ENCODE data around the gene ATP9B. TPM values are rescaled to one million over a fixed set of nuclear protein-coding genes. Genes with fewer than 3 reads are reported as not detected.

The ATP9B gene
- total RNA-seq, 2 donors from 2014 or later, result 29.1 to 38.1 TPM

- Mint-ChIP-seq H3K27me3 (ENCODE audit: insufficient read depth) (no peaks in the 10 kb centered on the region), H3K9me3 (no peaks in the 10 kb centered on the region), H3K4me3 (no peak overlapping the region), H3K36me3 (ENCODE audit: low read depth) (peaks cover 26% of the 10 kb centered on the region), H3K27ac (no peak overlapping the region), H3K4me1 (no peaks in the 10 kb centered on the region)
- H3K27ac ChIP-seq (ENCODE audit: low read depth, low read length), result no peak overlapping the region
- no peaks in the 10 kb centered on the region for H3K27me3 ChIP-seq (ENCODE audit: control insufficient read depth, insufficient read depth, low read length, poor library complexity, severe bottlenecking)
- TF ChIP-seq CTCF (conservative IDR thresholded peaks at IDR 0.05), result no peak
- no peak overlapping the region for H3K9ac ChIP-seq (ENCODE audit: extremely low read depth, low read length, poor library complexity, severe bottlenecking)
- no peak overlapping the region for H3K4me3 ChIP-seq (ENCODE audit: low read length)
- no peak for DNase-seq
- no peaks in the 10 kb centered on the region for H3K9me3 ChIP-seq (ENCODE audit: control insufficient read depth, low read length)
- no peaks in the 10 kb centered on the region for H3K4me1 ChIP-seq (ENCODE audit: control insufficient read depth, insufficient read depth, low read length)
- H3K36me3 ChIP-seq (ENCODE audit: control insufficient read depth, insufficient read depth, low read length), result peaks cover 12% of the 10 kb centered on the region
- 91 to 95% methylated on average over 19 of the region's 19 CpGs for WGBS, 2 experiments (ENCODE audit: insufficient coverage in 1 of 2, insufficient read length in 1 of 2)
Observed at GRCh38 chr18:79339094-79339908, 270.1 kb downstream of the ATP9B start.

GRCh38 chr18:79343567-79344207, 274.5 kb downstream of the ATP9B start:
- Mint-ChIP-seq H3K36me3 (ENCODE audit: low read depth) (peaks cover 53% of the 10 kb centered on the region), H3K4me1 (no peaks in the 10 kb centered on the region), H3K4me3 (no peak overlapping the region), H3K27me3 (ENCODE audit: insufficient read depth) (no peaks in the 10 kb centered on the region), H3K27ac (no peak overlapping the region), H3K9me3 (no peaks in the 10 kb centered on the region)
- H3K4me1 ChIP-seq (ENCODE audit: control insufficient read depth, insufficient read depth, low read length), result no peaks in the 10 kb centered on the region
- no peak overlapping the region for H3K4me3 ChIP-seq (ENCODE audit: low read length)
- WGBS, 2 experiments (ENCODE audit: insufficient coverage in 1 of 2, insufficient read length in 1 of 2), result 87 to 90% methylated on average over 13 to 16 of the region's 17 CpGs
- peak; percentile 27 for DNase-seq
- H3K27ac ChIP-seq (ENCODE audit: low read depth, low read length), result no peak overlapping the region
- H3K36me3 ChIP-seq (ENCODE audit: control insufficient read depth, insufficient read depth, low read length), result peaks cover 22% of the 10 kb centered on the region
- TF ChIP-seq CTCF (conservative IDR thresholded peaks at IDR 0.05), result no peak
- H3K27me3 ChIP-seq (ENCODE audit: control insufficient read depth, insufficient read depth, low read length, poor library complexity, severe bottlenecking), result no peaks in the 10 kb centered on the region
- no peaks in the 10 kb centered on the region for H3K9me3 ChIP-seq (ENCODE audit: control insufficient read depth, low read length)
- no peak overlapping the region for H3K9ac ChIP-seq (ENCODE audit: extremely low read depth, low read length, poor library complexity, severe bottlenecking)

GRCh38 chr18:79344208-79344581, 275.0 kb downstream of the ATP9B start:
- Histone ChIP-seq H3K4me1 (ENCODE audit: control insufficient read depth, insufficient read depth, low read length) (no peaks in the 10 kb centered on the region), H3K9ac (ENCODE audit: extremely low read depth, low read length, poor library complexity, severe bottlenecking) (no peak overlapping the region), H3K9me3 (ENCODE audit: control insufficient read depth, low read length) (no peaks in the 10 kb centered on the region), H3K27me3 (ENCODE audit: control insufficient read depth, insufficient read depth, low read length, poor library complexity, severe bottlenecking) (no peaks in the 10 kb centered on the region), H3K4me3 (ENCODE audit: low read length) (no peak overlapping the region), H3K27ac (ENCODE audit: low read depth, low read length) (no peak overlapping the region), H3K36me3 (ENCODE audit: control insufficient read depth, insufficient read depth, low read length) (peaks cover 22% of the 10 kb centered on the region)
- no peaks in the 10 kb centered on the region for H3K27me3 Mint-ChIP-seq (ENCODE audit: insufficient read depth)
- 100% methylated on average over 2 of the region's 2 CpGs for WGBS, 2 experiments (ENCODE audit: insufficient coverage in 1 of 2, insufficient read length in 1 of 2)
- H3K4me1 Mint-ChIP-seq, result no peaks in the 10 kb centered on the region
- DNase-seq, result peak; percentile 24
- no peak overlapping the region for H3K27ac Mint-ChIP-seq
- TF ChIP-seq CTCF (conservative IDR thresholded peaks at IDR 0.05), result no peak
- no peak overlapping the region for H3K4me3 Mint-ChIP-seq
- H3K36me3 Mint-ChIP-seq (ENCODE audit: low read depth), result peaks cover 50% of the 10 kb centered on the region
- H3K9me3 Mint-ChIP-seq, result no peaks in the 10 kb centered on the region

Data from endodermal cell (in vitro differentiated cells).